ENCODE measurements around the gene TBC1D5. TPM values are rescaled to one million over a fixed set of nuclear protein-coding genes. Genes with fewer than 3 reads are reported as not detected.

The TBC1D5 gene
- total RNA-seq, 2 experiments from 2014 or later, result 53.9 to 56.9 TPM

DNA sequence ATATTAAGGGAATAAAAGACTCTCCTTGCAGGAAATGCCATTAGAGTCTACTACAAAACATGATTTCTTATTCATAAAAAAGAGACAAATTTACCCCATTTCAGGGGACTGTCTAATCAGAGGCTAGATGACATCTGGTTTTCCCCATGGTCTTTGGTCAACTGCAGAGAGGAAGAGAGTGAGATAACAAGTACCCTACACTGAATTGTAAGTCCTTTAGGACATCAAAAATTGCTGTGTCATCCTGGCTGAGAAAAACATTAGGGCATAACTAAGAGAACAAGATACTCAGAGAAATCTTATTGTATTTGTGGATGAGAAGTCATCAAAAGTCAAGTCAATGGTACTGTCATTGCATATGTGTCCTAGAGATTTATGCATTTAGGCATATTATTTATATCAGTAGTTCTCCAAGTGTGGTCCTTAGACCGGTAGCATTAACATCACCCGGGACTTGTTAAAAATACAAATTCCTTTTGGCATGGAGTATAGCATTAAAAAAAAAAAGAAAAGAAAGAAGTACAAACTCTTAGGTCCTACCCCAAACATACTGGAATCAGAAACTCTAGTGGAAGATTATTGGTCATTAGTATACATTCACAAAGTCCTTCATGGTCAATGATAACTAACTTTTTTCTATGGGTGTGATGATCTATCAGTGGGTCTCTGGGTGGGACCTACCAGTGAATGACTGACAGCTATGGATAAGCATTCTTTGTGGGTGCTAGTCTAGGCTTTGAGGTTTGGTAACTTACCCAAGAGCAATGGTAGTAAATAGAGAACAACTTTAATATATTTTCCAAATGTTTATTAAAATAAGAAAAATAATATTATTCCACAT, 29.0 kb upstream of the TBC1D5 start:
- H3K36me3 Mint-ChIP-seq (ENCODE audit: low read depth), result peaks cover 2% of the 10 kb centered on the region
- peaks cover 13% of the 10 kb centered on the region for H3K27me3 Mint-ChIP-seq
- ATAC-seq, result no peak
- no peak overlapping the region for H3K4me3 Mint-ChIP-seq
- H3K4me1 Mint-ChIP-seq, result peaks cover 14% of the 10 kb centered on the region
- peaks cover 2% of the 10 kb centered on the region for H3K9me3 Mint-ChIP-seq (ENCODE audit: low read depth)
- ChIA-PET POLR2A (no interaction called here), CTCF (no interaction called here)
- no peak overlapping the region for H3K27ac Mint-ChIP-seq
- intact Hi-C loops (cut with DNase I, micrococcal nuclease), result no loop called here
- no peak for DNase-seq

GRCh38 chr3:17770682-17771081, 28.3 kb upstream of the TBC1D5 start:
- no peak for ATAC-seq
- DNase-seq, result no peak
- CTCF ChIA-PET, result no interaction called here
- intact Hi-C loops (cut with DNase I, micrococcal nuclease), result no loop called here
- Mint-ChIP-seq H3K27me3 (peaks cover 10% of the 10 kb centered on the region), H3K4me1 (peaks cover 11% of the 10 kb centered on the region), H3K9me3 (ENCODE audit: low read depth) (peaks cover 2% of the 10 kb centered on the region), H3K4me3 (no peak overlapping the region), H3K36me3 (ENCODE audit: low read depth) (peaks cover 2% of the 10 kb centered on the region), H3K27ac (no peak overlapping the region)
- POLR2A ChIA-PET, result no interaction called here

DNA sequence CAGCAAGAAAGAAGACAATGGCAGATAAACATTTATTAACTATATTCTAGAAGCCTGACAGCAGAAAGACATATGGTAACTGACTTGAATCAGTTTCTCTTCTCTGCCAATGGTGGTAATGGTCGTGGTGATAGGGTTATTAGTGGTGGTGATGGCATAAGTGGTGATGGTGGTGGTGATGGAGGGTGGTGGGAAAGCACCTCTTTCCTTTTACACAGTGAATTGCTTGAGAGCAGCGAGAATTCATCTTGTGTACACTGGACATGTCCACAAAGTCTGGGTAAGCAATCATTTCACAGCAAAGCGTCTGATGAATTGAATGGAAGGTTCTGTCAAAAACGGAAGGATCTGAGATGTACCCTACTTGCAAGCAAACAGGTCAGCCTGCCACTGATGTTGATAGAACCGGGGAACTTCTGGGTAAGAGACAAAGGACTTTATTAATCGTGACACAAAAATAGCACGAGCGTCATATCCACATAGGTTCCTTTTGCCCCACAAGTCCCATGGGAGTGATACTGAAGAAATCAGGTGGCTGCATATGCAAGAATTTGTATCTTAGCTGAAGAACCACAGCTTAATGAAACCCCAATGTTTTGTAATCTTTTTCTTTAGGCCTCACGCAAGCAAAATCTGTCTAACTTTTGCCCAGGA, 23.5 kb upstream of the TBC1D5 start:
- H3K27me3 Mint-ChIP-seq, result peaks cover 9% of the 10 kb centered on the region
- H3K27ac Mint-ChIP-seq, result no peak overlapping the region
- intact Hi-C loops (cut with DNase I, micrococcal nuclease), result no loop called here
- no peaks in the 10 kb centered on the region for H3K4me1 Mint-ChIP-seq
- no peak for DNase-seq
- H3K36me3 Mint-ChIP-seq (ENCODE audit: low read depth), result no peaks in the 10 kb centered on the region
- H3K9me3 Mint-ChIP-seq (ENCODE audit: low read depth), result no peaks in the 10 kb centered on the region
- ChIA-PET CTCF (interaction anchor here (0.7 kb wide), 1 partner anchor 318 kb away, joined by 3 read pairs; no protein-coding TSS in a partner anchor), POLR2A (no interaction called here)
- ATAC-seq, result no peak
- H3K4me3 Mint-ChIP-seq, result no peak overlapping the region

DNA sequence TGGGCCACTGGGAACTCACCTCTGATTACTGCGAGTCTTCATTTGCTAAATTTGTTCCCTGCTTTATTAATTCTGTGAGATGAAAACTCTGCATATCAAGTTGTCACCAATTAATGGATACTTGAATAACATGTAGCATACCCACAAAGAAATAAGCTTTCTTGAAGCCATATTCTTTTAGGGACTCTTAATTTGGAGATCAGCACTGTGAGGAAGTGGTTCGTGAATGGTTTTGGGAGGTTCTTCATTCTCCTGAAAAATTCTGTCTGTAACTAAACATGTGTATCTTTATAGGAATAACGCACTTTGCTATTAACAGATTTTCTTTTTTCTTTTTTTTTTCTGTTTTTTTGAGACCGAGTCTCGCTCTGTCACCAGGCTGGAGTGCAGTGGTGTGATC, 19.1 kb upstream of the TBC1D5 start:
- H3K4me1 Mint-ChIP-seq, result no peaks in the 10 kb centered on the region
- no peak overlapping the region for H3K4me3 Mint-ChIP-seq
- intact Hi-C loops (cut with DNase I, micrococcal nuclease), result no loop called here
- DNase-seq, result no peak
- ATAC-seq, result no peak
- no peak overlapping the region for H3K27ac Mint-ChIP-seq
- H3K9me3 Mint-ChIP-seq (ENCODE audit: low read depth), result no peaks in the 10 kb centered on the region
- H3K36me3 Mint-ChIP-seq (ENCODE audit: low read depth), result no peaks in the 10 kb centered on the region
- H3K27me3 Mint-ChIP-seq, result peaks cover 6% of the 10 kb centered on the region
- CTCF ChIA-PET, result no interaction called here
- POLR2A ChIA-PET, result no interaction called here

DNA sequence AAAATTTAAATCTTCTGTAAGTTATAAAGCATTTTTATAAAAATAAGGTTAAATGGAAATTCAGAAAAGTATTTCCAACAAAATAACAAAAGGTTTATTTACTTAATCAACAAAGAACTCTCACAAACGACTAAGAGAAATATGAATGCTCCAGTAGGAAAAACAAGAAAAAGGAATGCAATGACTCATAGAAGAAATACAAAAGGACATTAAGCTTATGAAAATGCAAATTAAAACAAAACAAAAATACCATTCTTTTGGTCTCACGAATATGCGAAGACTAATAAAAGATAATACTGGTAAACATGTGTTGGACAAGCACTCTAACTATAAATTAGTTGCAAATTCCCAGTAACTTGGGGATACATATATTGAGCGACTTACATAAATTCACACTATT, 17.5 kb upstream of the TBC1D5 start:
- H3K27me3 Mint-ChIP-seq, result peaks cover 6% of the 10 kb centered on the region
- no peaks in the 10 kb centered on the region for H3K9me3 Mint-ChIP-seq (ENCODE audit: low read depth)
- peaks cover 6% of the 10 kb centered on the region for H3K4me1 Mint-ChIP-seq
- intact Hi-C loops (cut with DNase I, micrococcal nuclease), result no loop called here
- no peak overlapping the region for H3K4me3 Mint-ChIP-seq
- POLR2A ChIA-PET, result no interaction called here
- DNase-seq, result no peak
- H3K27ac Mint-ChIP-seq, result no peak overlapping the region
- CTCF ChIA-PET, result no interaction called here
- no peaks in the 10 kb centered on the region for H3K36me3 Mint-ChIP-seq (ENCODE audit: low read depth)
- no peak for ATAC-seq

DNA sequence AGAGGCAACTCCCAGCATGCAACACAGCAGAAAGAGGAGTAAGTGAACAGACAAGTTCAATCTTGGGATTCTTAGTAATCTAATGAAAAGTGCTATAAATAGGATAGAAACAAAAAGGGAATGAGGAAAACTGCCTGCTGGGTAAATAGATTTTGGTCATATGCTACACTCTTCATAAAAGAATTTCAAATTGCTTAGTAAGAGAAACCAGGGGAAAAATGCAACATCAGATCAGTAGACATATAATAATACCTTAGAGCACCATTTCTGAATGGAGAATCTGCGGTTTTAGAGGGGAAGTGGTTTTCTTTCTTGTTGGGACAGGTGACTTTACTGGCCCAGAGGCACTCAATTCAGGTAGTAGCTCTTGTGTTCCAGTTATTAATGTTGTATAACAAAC, 13.4 kb upstream of the TBC1D5 start:
- DNase-seq, result no peak
- no peak overlapping the region for H3K4me3 Mint-ChIP-seq
- intact Hi-C loops (cut with DNase I, micrococcal nuclease), result no loop called here
- peaks cover 6% of the 10 kb centered on the region for H3K4me1 Mint-ChIP-seq
- CTCF ChIA-PET, result no interaction called here
- no peaks in the 10 kb centered on the region for H3K36me3 Mint-ChIP-seq (ENCODE audit: low read depth)
- H3K27me3 Mint-ChIP-seq, result no peaks in the 10 kb centered on the region
- ATAC-seq, result no peak
- POLR2A ChIA-PET, result no interaction called here
- H3K27ac Mint-ChIP-seq, result no peak overlapping the region
- no peaks in the 10 kb centered on the region for H3K9me3 Mint-ChIP-seq (ENCODE audit: low read depth)

DNA sequence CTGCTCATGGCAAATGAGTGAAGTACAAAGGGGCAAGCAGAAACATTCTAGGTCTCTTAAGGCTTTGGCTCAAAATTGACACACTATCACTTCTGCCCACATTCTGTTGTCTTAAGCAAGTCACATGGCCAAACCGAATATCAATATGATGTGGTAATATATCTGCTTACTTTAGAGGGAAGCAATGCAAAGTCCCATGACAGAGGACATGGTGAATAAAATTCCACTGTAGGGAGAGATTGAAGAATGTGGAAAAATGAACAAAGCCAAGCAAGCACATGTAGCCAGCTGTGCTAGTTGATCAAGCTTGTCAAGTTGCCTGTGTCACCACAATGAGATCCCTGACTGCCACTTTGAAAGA, 11.2 kb upstream of the TBC1D5 start:
- intact Hi-C loops (cut with DNase I, micrococcal nuclease), result no loop called here
- no peaks in the 10 kb centered on the region for H3K27me3 Mint-ChIP-seq
- peaks cover 18% of the 10 kb centered on the region for H3K4me1 Mint-ChIP-seq
- no peak overlapping the region for H3K27ac Mint-ChIP-seq
- CTCF ChIA-PET, result no interaction called here
- H3K36me3 Mint-ChIP-seq (ENCODE audit: low read depth), result no peaks in the 10 kb centered on the region
- H3K4me3 Mint-ChIP-seq, result no peak overlapping the region
- H3K9me3 Mint-ChIP-seq (ENCODE audit: low read depth), result no peaks in the 10 kb centered on the region
- ATAC-seq (no peak), DNase-seq (no peak)
- POLR2A ChIA-PET, result no interaction called here

GRCh38 chr3:17752876-17753631, 10.6 kb upstream of the TBC1D5 start:
- H3K4me3 Mint-ChIP-seq, result no peak overlapping the region
- peaks cover 18% of the 10 kb centered on the region for H3K4me1 Mint-ChIP-seq
- ATAC-seq (no peak), DNase-seq (no peak)
- H3K9me3 Mint-ChIP-seq (ENCODE audit: low read depth), result no peaks in the 10 kb centered on the region
- no peak overlapping the region for H3K27ac Mint-ChIP-seq
- no peaks in the 10 kb centered on the region for H3K36me3 Mint-ChIP-seq (ENCODE audit: low read depth)
- CTCF ChIA-PET, result no interaction called here
- POLR2A ChIA-PET, result no interaction called here
- H3K27me3 Mint-ChIP-seq, result no peaks in the 10 kb centered on the region
- intact Hi-C loops (cut with DNase I, micrococcal nuclease), result no loop called here

GRCh38 chr3:17752436-17752835, 10.0 kb upstream of the TBC1D5 start:
- POLR2A ChIA-PET, result no interaction called here
- Mint-ChIP-seq H3K4me3 (no peak overlapping the region), H3K36me3 (ENCODE audit: low read depth) (no peaks in the 10 kb centered on the region), H3K27me3 (no peaks in the 10 kb centered on the region), H3K4me1 (peaks cover 22% of the 10 kb centered on the region), H3K9me3 (ENCODE audit: low read depth) (no peaks in the 10 kb centered on the region), H3K27ac (no peak overlapping the region)
- ATAC-seq (no peak), DNase-seq (no peak)
- CTCF ChIA-PET, result no interaction called here
- intact Hi-C loops (cut with DNase I, micrococcal nuclease), result no loop called here

GRCh38 chr3:17749705-17750293, 7.4 kb upstream of the TBC1D5 start:
- Mint-ChIP-seq H3K36me3 (ENCODE audit: low read depth) (no peaks in the 10 kb centered on the region), H3K27me3 (no peaks in the 10 kb centered on the region), H3K4me1 (peaks cover 21% of the 10 kb centered on the region), H3K4me3 (peak overlapping the region; percentile 24), H3K9me3 (ENCODE audit: low read depth) (no peaks in the 10 kb centered on the region), H3K27ac (peak overlapping the region; percentile 14)
- ChIA-PET CTCF (no interaction called here), POLR2A (no interaction called here)
- peak; percentile 47 for ATAC-seq
- intact Hi-C loops (cut with DNase I, micrococcal nuclease), result loop anchor here (10.0 kb wide), 5 partner anchors 895 to 1895 kb away; partner anchors contain the start of genes DPH3 (in 1 of the 2) and OXNAD1 (in 1 of the 2)
- no peak for DNase-seq

- CTCF ChIA-PET, result no interaction called here
- peak overlapping the region; percentile 14 for H3K27ac Mint-ChIP-seq
- ATAC-seq (peak; percentile 74), DNase-seq (peak; percentile 44)
- H3K9me3 Mint-ChIP-seq (ENCODE audit: low read depth), result no peaks in the 10 kb centered on the region
- intact Hi-C loops (cut with DNase I, micrococcal nuclease), result loop anchor here (10.0 kb wide), 5 partner anchors 896 to 1894 kb away; partner anchors contain the start of genes DPH3 (in 1 of the 2) and OXNAD1 (in 1 of the 2)
- H3K4me1 Mint-ChIP-seq, result peaks cover 21% of the 10 kb centered on the region
- no peaks in the 10 kb centered on the region for H3K27me3 Mint-ChIP-seq
- no peaks in the 10 kb centered on the region for H3K36me3 Mint-ChIP-seq (ENCODE audit: low read depth)
- H3K4me3 Mint-ChIP-seq, result peak overlapping the region; percentile 24
- POLR2A ChIA-PET, result no interaction called here
Observed at GRCh38 chr3:17749281-17749680, 6.8 kb upstream of the TBC1D5 start.
